Pancreas (tissue), 10 donors: Measurements from ENCODE around the gene TSSK1B. TPM values are rescaled to one million over a fixed set of nuclear protein-coding genes. Genes with fewer than 3 reads are reported as not detected.

ENCODE experiments used
- ATAC-seq, 4 donors: fragments of 200-7000 bp; cut with Tn5 transposase; one replicate each; pipeline versions ENCODE4 v1.8.0 to v1.9.1; 2020; ENCODE audit warnings: mild to moderate bottlenecking in 4 of 4, moderate library complexity in 4 of 4
- DNase-seq, 6 donors: peaks; one replicate each; pipeline ENCODE4 v3.0.0-alpha.2; 2020
- FAIRE-seq: peaks from 2 replicates; lab custom pipeline; 2012; peaks lifted over from hg19 to GRCh38; lab: Jason Lieb, UNC
- H3K27ac ChIP-seq, 4 donors: fragments of 200-600 bp; sonication (generic); 1 replicate in 3 of 4; 2 replicates in 1 of 4; pipeline versions ENCODE4 v1.5.0 to v1.8.0; 2020
- H3K27me3 ChIP-seq, 4 donors: fragments of 200-600 bp; one replicate each; pipeline ENCODE4 v1.8.0; 2021
- H3K36me3 ChIP-seq, 3 donors: fragments of 200-600 bp; sonication (generic) in 1 of 3; one replicate each; pipeline versions ENCODE4 v1.5.0 to v1.8.0; 2020 to 2021
- H3K4me1 ChIP-seq, 3 donors: fragments of 200-600 bp; one replicate each; pipeline ENCODE4 v1.8.0; 2021
- H3K4me3 ChIP-seq, 4 donors: fragments of 200-600 bp; sonication (generic) in 2 of 4; one replicate each; pipeline versions ENCODE4 v1.5.0 to v1.8.0; 2020 to 2021
- H3K9me3 ChIP-seq, 4 donors: fragments of 200-600 bp; one replicate each; pipeline ENCODE4 v1.8.0; 2021
- CTCF ChIP-seq, 4 donors: fragments of 200-600 bp; sonication (generic) in 3 of 4; IDR thresholded peaks; one replicate each; pipeline versions ENCODE4 v1.5.0 to v1.8.0; 2021; ENCODE audit warnings: antibody characterized with exemption in 4 of 4
- WGBS, 2 donors: extraction: QIAGEN DNeasy Blood & Tissue Kit; methylation state at CpG; one replicate each; pipeline ENCODE4 v1.1.7; 2013; 5-methylcytosine and 5-hydroxymethylcytosine counted together
- intact Hi-C, 3 donors: fragments of 100-400 bp; cut with DNase I; formaldehyde crosslinking; loops; one replicate each; pipeline versions ENCODE4 v1.11.1 to v1.14.2; 2022
- polyA plus RNA-seq, 2 donors: library from polyadenylated mRNA; stranded (reverse); fragments of 200-250 nt; gene quantifications; one replicate each; pipeline ENCODE4 v1.2.3, GENCODE V29; 2013
- total RNA-seq, 6 donors: library from RNA; stranded (reverse); fragmentation: NEBNext Ultra II Directional in 4 of 6; extraction: Animal tissue kit (Norgen Biotek cat#: 25700) in 4 of 6; gene quantifications; one replicate each; pipeline versions ENCODE4 v1.2.1 to v1.2.4, GENCODE V29; 2021 to 2023
- donor health status: healthy with polysubstance abuse.
- donor health status: DM: no; HTN: no; CAD: no; lungs with moderate emphysema.
- donor health status: DM: no; HTN: no; CAD: no.
- donor health status: control.
- donor health status: control.
- donor health status: Bipolar disorder and iron deficiency.
- donor health status: DM: yes; HTN: yes; CAD: no.
- donor health status: DM: no; HTN: no; CAD: no.
- donor health status: DM: no; HTN: no; CAD: no.
- donor health status: DM: yes; HTN: yes; CAD: no.

Gene TSSK1B
- total RNA-seq: under 1 TPM in 3 of 6 donors, not detected in 3; 0.06 to 0.14 (median 0.09) TPM
- polyA plus RNA-seq: under 1 TPM in 1 of 2 donors, not detected in 1; 0.08 TPM

GRCh38 chr5:113434889-113435288, at the start of gene TSSK1B:
Gene TSSK1B (minus strand): TSS chr5:113434989. CDS start chr5:113434839, 150 bp downstream.
- Histone ChIP-seq H3K4me3 (no peak within 1 kb of the TSS), H3K4me1 (no peaks in the 10 kb centered on the region), H3K36me3 (no peaks in the 10 kb centered on the region), H3K27me3 (no peaks in the 10 kb centered on the region), H3K9me3 (no peaks in the 10 kb centered on the region), H3K27ac (no peak within 1 kb of the TSS)
- no peak for TF ChIP-seq CTCF (IDR thresholded peaks at IDR 0.05)
- intact Hi-C loops: no loop called here
- 85% methylated on average over 3 of the region's 3 CpGs for WGBS, 2 donors
- DNase-seq: no peak
- ATAC-seq: no peak
- no peak for FAIRE-seq

GRCh38 chr5:113480243-113480642, 45.5 kb upstream of the TSSK1B start:
- DNase-seq (no peak), ATAC-seq (no peak), FAIRE-seq (no peak)
- Histone ChIP-seq H3K27ac (no peak overlapping the region), H3K4me3 (no peak overlapping the region), H3K4me1 (no peaks in the 10 kb centered on the region), H3K36me3 (no peaks in the 10 kb centered on the region), H3K9me3 (no peaks in the 10 kb centered on the region), H3K27me3 (no peaks in the 10 kb centered on the region)
- intact Hi-C loops: no loop called here
- WGBS, 2 donors: 60 to 65% methylated on average over 5 of the region's 5 CpGs
- no peak for TF ChIP-seq CTCF (IDR thresholded peaks at IDR 0.05)

GRCh38 chr5:113478691-113479090, 43.9 kb upstream of the TSSK1B start:
- WGBS, 2 donors: 42 to 55% methylated on average over 3 of the region's 3 CpGs
- ATAC-seq (no peak), DNase-seq (no peak), FAIRE-seq (no peak)
- no peak for TF ChIP-seq CTCF (IDR thresholded peaks at IDR 0.05)
- Histone ChIP-seq H3K27ac (no peak overlapping the region), H3K4me3 (no peak overlapping the region), H3K27me3 (no peaks in the 10 kb centered on the region), H3K9me3 (no peaks in the 10 kb centered on the region), H3K4me1 (no peaks in the 10 kb centered on the region), H3K36me3 (no peaks in the 10 kb centered on the region)
- intact Hi-C loops: no loop called here

GRCh38 chr5:113474100-113474728, 39.4 kb upstream of the TSSK1B start:
- no peaks in the 10 kb centered on the region for H3K36me3 ChIP-seq
- H3K4me1 ChIP-seq: no peaks in the 10 kb centered on the region
- no peak for FAIRE-seq

More at GRCh38 chr5:113474100-113474728, 39.4 kb upstream of the TSSK1B start:
- TF ChIP-seq CTCF (IDR thresholded peaks at IDR 0.05): no peak
- Histone ChIP-seq H3K9me3 (no peaks in the 10 kb centered on the region), H3K27ac (no peak overlapping the region), H3K27me3 (no peaks in the 10 kb centered on the region), H3K4me3 (no peak overlapping the region)
- ATAC-seq (no peak), DNase-seq (no peak)
- intact Hi-C loops: no loop called here
- 47 to 52% methylated on average over 5 of the region's 5 CpGs for WGBS, 2 donors
